PFSK-1 (cell line): ENCODE measurements around the gene RET.

Source experiments
- POLR2AphosphoS5 ChIP-seq: IDR thresholded peaks from 2 replicates; pipeline ENCODE4 v1.6.1; 2012; ENCODE audit warnings: low read depth, mild to moderate bottlenecking, control low read depth, low read length, moderate library complexity
- SIN3A ChIP-seq: IDR thresholded peaks from 2 replicates; pipeline ENCODE4 v1.6.1; 2012; ENCODE audit warnings: mild to moderate bottlenecking, low read length, moderate library complexity, borderline replicate concordance; ENCODE audit not compliant: insufficient read depth

- TF ChIP-seq POLR2AphosphoS5 (no peak), SIN3A (no peak)
Measured at GRCh38 chr10:43167498-43167889, 90.6 kb downstream of the RET start.
